ENCODE data around the gene PCDH9.

PCDH9 gene

GRCh38 chr13:66414066-66414800 is 815.9 kb downstream of the PCDH9 start:
- no peak for DNase-seq

GRCh38 chr13:66410314-66410713 is 819.8 kb downstream of the PCDH9 start:
- no peak for DNase-seq

- no peak for DNase-seq
Measured at GRCh38 chr13:66409542-66409941, 820.6 kb downstream of the PCDH9 start.

- no peak for DNase-seq
Measured at GRCh38 chr13:66407128-66407527, 823.0 kb downstream of the PCDH9 start.

- DNase-seq, result peak; percentile 3
Measured at GRCh38 chr13:66405908-66406802, 824.0 kb downstream of the PCDH9 start.

- DNase-seq, result no peak
Measured at GRCh38 chr13:66402546-66402945, 827.6 kb downstream of the PCDH9 start.

- DNase-seq, result no peak
Measured at GRCh38 chr13:66402066-66402465, 828.1 kb downstream of the PCDH9 start.

- DNase-seq, result no peak
Measured at GRCh38 chr13:66400292-66400691, 829.8 kb downstream of the PCDH9 start.

- DNase-seq, result no peak
Measured at GRCh38 chr13:66399873-66400272, 830.3 kb downstream of the PCDH9 start.

- no peak for DNase-seq
Measured at GRCh38 chr13:66397133-66397532, 833.0 kb downstream of the PCDH9 start.

GRCh38 chr13:66391322-66391721 is 838.8 kb downstream of the PCDH9 start:
- DNase-seq, result no peak

- no peak for DNase-seq
Measured at GRCh38 chr13:66378894-66379293, 851.2 kb downstream of the PCDH9 start.

- no peak for DNase-seq
Measured at GRCh38 chr13:66377569-66377968, 852.6 kb downstream of the PCDH9 start.

- no peak for DNase-seq
Measured at GRCh38 chr13:66375756-66376155, 854.4 kb downstream of the PCDH9 start.

GRCh38 chr13:66369666-66370065 is 860.5 kb downstream of the PCDH9 start:
- DNase-seq, result no peak

GRCh38 chr13:66367356-66367755 is 862.8 kb downstream of the PCDH9 start:
- DNase-seq, result no peak

- no peak for DNase-seq
Measured at GRCh38 chr13:66365101-66365500, 865.0 kb downstream of the PCDH9 start.

GRCh38 chr13:66364346-66364745 is 865.8 kb downstream of the PCDH9 start:
- no peak for DNase-seq

GRCh38 chr13:66362485-66362884 is 867.7 kb downstream of the PCDH9 start:
- no peak for DNase-seq

- DNase-seq, result no peak
Measured at GRCh38 chr13:66359910-66360552, 870.1 kb downstream of the PCDH9 start.

- no peak for DNase-seq
Measured at GRCh38 chr13:66359393-66359792, 870.7 kb downstream of the PCDH9 start.

GRCh38 chr13:66358564-66358963 is 871.6 kb downstream of the PCDH9 start:
- no peak for DNase-seq

- no peak for DNase-seq
Measured at GRCh38 chr13:66357463-66357862, 872.7 kb downstream of the PCDH9 start.
